ENCODE data around the gene GPBP1. TPM values are rescaled to one million over a fixed set of nuclear protein-coding genes. Genes with fewer than 3 reads are reported as not detected.

The GPBP1 gene, protein sequence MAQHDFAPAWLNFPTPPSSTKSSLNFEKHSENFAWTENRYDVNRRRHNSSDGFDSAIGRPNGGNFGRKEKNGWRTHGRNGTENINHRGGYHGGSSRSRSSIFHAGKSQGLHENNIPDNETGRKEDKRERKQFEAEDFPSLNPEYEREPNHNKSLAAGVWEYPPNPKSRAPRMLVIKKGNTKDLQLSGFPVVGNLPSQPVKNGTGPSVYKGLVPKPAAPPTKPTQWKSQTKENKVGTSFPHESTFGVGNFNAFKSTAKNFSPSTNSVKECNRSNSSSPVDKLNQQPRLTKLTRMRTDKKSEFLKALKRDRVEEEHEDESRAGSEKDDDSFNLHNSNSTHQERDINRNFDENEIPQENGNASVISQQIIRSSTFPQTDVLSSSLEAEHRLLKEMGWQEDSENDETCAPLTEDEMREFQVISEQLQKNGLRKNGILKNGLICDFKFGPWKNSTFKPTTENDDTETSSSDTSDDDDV
- 62.3 and 68.5 TPM in 2 replicates for total RNA-seq

DNA sequence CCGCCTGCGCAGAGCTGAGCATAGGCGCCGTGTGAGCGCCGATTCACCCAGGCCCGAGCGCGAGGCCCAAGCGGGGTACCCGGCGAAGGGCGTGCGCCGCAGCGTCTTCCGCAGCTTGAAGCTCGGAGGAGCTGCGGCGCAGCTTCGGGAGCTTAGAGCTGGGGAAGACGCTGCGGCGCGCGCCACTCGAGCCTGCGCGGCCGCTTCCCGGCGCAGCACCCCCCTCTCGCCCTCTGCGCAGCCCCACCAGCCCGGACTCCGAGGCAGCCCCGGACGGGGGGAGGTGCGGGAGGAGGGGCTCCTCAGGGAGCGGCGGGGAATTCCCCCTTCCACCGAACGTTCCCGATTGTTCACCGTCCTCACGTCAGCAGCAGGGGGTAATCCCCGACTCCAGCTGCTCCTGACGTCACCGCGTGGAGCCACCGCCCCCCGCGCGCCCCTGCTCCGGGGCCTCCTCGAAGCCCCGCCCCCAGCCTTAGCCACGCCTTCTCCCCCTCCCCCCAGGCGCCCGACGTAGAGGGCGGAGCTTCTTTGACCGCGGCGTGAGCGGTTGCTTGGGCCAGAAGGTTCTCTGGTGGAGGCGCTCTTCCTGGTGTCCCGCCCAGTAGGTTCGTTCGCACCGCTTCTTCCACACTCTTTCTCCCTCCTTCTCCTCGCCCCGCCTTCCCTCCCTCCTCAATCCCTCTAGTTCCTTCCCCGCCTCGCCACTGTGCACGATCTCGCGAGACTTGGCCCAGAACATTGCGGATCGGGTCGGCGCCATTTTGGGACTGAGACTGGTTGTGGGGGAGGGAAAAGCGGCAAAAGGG, at the start of gene GPBP1:
Gene GPBP1, plus strand, starts transcription at position 741 of the 809 bp plus-strand sequence. CDS start 40,072 bp downstream, outside the sequence.

Other genes starting within 250 kb of the GPBP1 start
- gene MIER3, start 221.9 kb upstream of the GPBP1 start, total RNA-seq, result 22.2 and 24.5 TPM in 2 replicates